Heart left ventricle (tissue), 16 donors: ENCODE data around the gene CLK2. TPM values are rescaled to one million over a fixed set of nuclear protein-coding genes. Genes with fewer than 3 reads are reported as not detected.
A peak's percentile ranks its signal among the peaks of the same experiment; 100 is the strongest.

ENCODE experiments used
- ATAC-seq, 4 donors: fragments of 200-7000 bp; cut with Tn5 transposase; one replicate each; pipeline ENCODE4 v1.9.1; 2020 to 2022; ENCODE audit warnings: moderate library complexity in 4 of 4, mild to moderate bottlenecking in 3 of 4, moderate number of reproducible peaks in 1 of 4
- DNase-seq, 5 donors: peaks; one replicate each; pipeline ENCODE4 v3.0.0-alpha.2; 2020
- H3K27ac ChIP-seq, 12 donors: fragments of 200-600 bp; sonication (generic) in 4 of 12; one replicate each; pipeline versions ENCODE4 v1.5.0 to v1.8.0; 2016 to 2022; ENCODE audit warnings: mild to moderate bottlenecking in 2 of 12
- H3K27me3 ChIP-seq, 9 donors: fragments of 200-600 bp; sonication (generic) in 2 of 9; one replicate each; pipeline versions ENCODE4 v1.5.1 to v1.8.0; 2016 to 2022; ENCODE audit warnings: mild to moderate bottlenecking in 3 of 9
- H3K36me3 ChIP-seq, 9 donors: fragments of 200-600 bp; sonication (generic) in 2 of 9; one replicate each; pipeline versions ENCODE4 v1.5.0 to v1.8.0; 2018 to 2022; ENCODE audit warnings: mild to moderate bottlenecking in 2 of 9
- H3K4me1 ChIP-seq, 12 donors: fragments of 200-600 bp; sonication (generic) in 4 of 12; one replicate each; pipeline versions ENCODE4 v1.5.0 to v1.8.0; 2016 to 2022; ENCODE audit warnings: mild to moderate bottlenecking in 3 of 12
- H3K4me3 ChIP-seq, 12 donors: fragments of 200-600 bp; sonication (generic) in 4 of 12; one replicate each; pipeline versions ENCODE4 v1.5.0 to v1.8.0; 2017 to 2022; ENCODE audit warnings: mild to moderate bottlenecking in 9 of 12, moderate library complexity in 4 of 12
- H3K9me3 ChIP-seq, 12 donors: fragments of 200-600 bp; sonication (generic) in 4 of 12; one replicate each; pipeline versions ENCODE4 v1.5.0 to v1.8.0; 2016 to 2022; ENCODE audit warnings: mild to moderate bottlenecking in 1 of 12
- CTCF ChIP-seq, 12 donors: fragments of 200-600 bp; sonication (generic) in 4 of 12; IDR thresholded peaks; one replicate each; pipeline versions ENCODE4 v1.5.0 to v1.8.0; 2018 to 2022; ENCODE audit warnings: antibody characterized with exemption in 12 of 12, mild to moderate bottlenecking in 5 of 12
- POLR2A ChIP-seq, 2 donors: fragments of 450-650 bp; IDR thresholded peaks; one replicate each; pipeline ENCODE4 v1.6.1; 2017; ENCODE audit warnings: antibody characterized with exemption in 2 of 2, mild to moderate bottlenecking in 2 of 2, moderate library complexity in 2 of 2
- WGBS, 4 donors: extraction: QIAGEN DNeasy Blood & Tissue Kit in 2 of 4; methylation state at CpG; one replicate each; pipeline versions ENCODE4 v1.1.5 to v1.1.7; 2013 to 2018; 5-methylcytosine and 5-hydroxymethylcytosine counted together
- intact Hi-C, 10 donors: fragments of 100-400 bp; cut with DNase I; formaldehyde crosslinking; loops; one replicate each; pipeline versions ENCODE4 v1.11.1 to v1.14.2; 2022
- polyA plus RNA-seq, 2 donors: library from polyadenylated mRNA; stranded (reverse); fragments of 200-250 nt; gene quantifications; one replicate each; pipeline ENCODE4 v1.2.3, GENCODE V29; 2013
- total RNA-seq, 9 donors: library from RNA; depleted of rRNA in 2 of 9; stranded (reverse); fragments of >200 nt in 2 of 9; fragmentation: NEBNext Ultra II Directional in 3 of 9; extraction: Animal tissue kit (Norgen Biotek cat#: 25700) in 3 of 9; gene quantifications; one replicate each; pipeline versions ENCODE4 v1.1.0 to v1.2.4, GENCODE V29; 2016 to 2023
- donor health status: ischemic (EF 13 %, LVEDD 7.1; RV severe dilation, severe dysfunction).
- donor health status: healthy with polysubstance abuse.
- donor health status: DM: no; HTN: yes; CAD: no.
- donor health status: DM: no; HTN: no; CAD: no.
- donor health status: ischemic (EF 25% LVEDD 6.9; RV normal size, moderate dysfunction).
- donor health status: ischemic (EF 25% LVEDD 5.7; RV mildly dilated, moderate dysfunction).
- donor health status: healthy.
- donor health status: DM: yes; HTN: yes; CAD: no.
- donor health status: ischemic (EF 35%, LVEDD 5.7; RV mildly dilated, moderate dysfunction).
- donor health status: nonischemic (EF 11% LVEDD 7.7; RV severe dilation, severe dysfunction).
- donor health status: DM: yes; HTN: yes; CAD: no.
- donor health status: PGD.
- donor health status: ischemic (EF 29% LVEDD 5.4; RV normal size, mild dysfunction).
- donor health status: nonischemic (EF 23%, LVEDD 6.1; RV moderate dilation, normal function).

CLK2 gene
- total and polyA plus RNA-seq, 11 donors = 9.6 to 26.1 (median 17.2) TPM

- Histone ChIP-seq H3K36me3 (peaks cover 0 to 72% (median 48%) of the 10 kb centered on the region in 9 donors), H3K27me3 (no peaks in the 10 kb centered on the region), H3K4me3 (no peak overlapping the region), H3K4me1 (peaks cover 0 to 28% (median 16%) of the 10 kb centered on the region in 12 donors), H3K9me3 (no peaks in the 10 kb centered on the region), H3K27ac (no peak overlapping the region)
- 98% methylated on average over 3 of the region's 3 CpGs for WGBS, 4 donors
- intact Hi-C loops = no loop called here
- no peak for ATAC-seq
- no peak for TF ChIP-seq POLR2A (IDR thresholded peaks at IDR 0.05)
- TF ChIP-seq CTCF (IDR thresholded peaks at IDR 0.05) = no peak
- DNase-seq = no peak
Observed at GRCh38 chr1:155316922-155317321, 43.6 kb upstream of the CLK2 start.

- no peak for ATAC-seq
- no peak for DNase-seq
- Histone ChIP-seq H3K36me3 (peaks cover 0 to 73% (median 47%) of the 10 kb centered on the region in 9 donors), H3K9me3 (no peaks in the 10 kb centered on the region), H3K27ac (no peak overlapping the region), H3K4me3 (no peak overlapping the region), H3K4me1 (peaks cover 4 to 26% (median 15%) of the 10 kb centered on the region in 12 donors), H3K27me3 (no peaks in the 10 kb centered on the region)
- 54 to 70% (median 63%) methylated on average over 8 of the region's 8 CpGs for WGBS, 4 donors
- intact Hi-C loops = no loop called here
- TF ChIP-seq POLR2A (IDR thresholded peaks at IDR 0.05) (no peak), CTCF (IDR thresholded peaks at IDR 0.05) (no peak)
Observed at GRCh38 chr1:155313261-155313660, 40.0 kb upstream of the CLK2 start.

DNA sequence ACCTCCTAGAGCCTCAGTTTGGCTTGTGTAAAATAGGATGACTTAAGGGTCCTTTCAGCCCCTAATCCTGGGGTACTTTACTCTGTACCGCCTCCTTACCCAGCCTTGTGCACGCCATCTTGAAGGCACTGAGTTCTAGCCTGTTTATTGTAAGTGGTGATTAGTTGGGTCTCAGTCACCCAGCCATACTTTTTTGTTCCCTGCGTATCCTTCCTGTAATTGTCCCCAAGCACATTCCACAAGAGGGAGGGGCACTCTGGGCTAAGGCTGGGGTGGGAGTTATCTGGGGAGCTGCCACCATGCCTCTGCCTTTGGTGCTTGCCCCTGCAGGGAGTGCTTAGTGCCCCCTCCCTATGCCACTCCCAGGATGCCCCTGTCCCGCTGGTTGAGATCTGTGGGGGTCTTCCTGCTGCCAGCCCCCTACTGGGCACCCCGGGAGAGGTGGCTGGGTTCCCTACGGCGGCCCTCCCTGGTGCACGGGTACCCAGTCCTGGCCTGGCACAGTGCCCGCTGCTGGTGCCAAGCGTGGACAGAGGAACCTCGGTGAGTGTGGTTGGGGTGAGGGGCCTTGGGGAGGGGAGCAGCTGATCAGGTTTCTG is 36.2 kb upstream of the CLK2 start:
- intact Hi-C loops = loop anchor here in 4 of 10 donors (2.0 to 5.0 kb wide), 4 partner anchors 13 to 57 kb away; partner anchors contain the start of genes ENTREP3 (in 1 of the 4) and SCAMP3 (in 1 of the 4)
- no peaks in the 10 kb centered on the region for H3K9me3 ChIP-seq
- peaks cover 0 to 40% (median 25%) of the 10 kb centered on the region in 9 donors for H3K36me3 ChIP-seq
- ATAC-seq (peak in 3 of 4 donors; percentile 4 to 29 (median 7)), DNase-seq (peak; percentile 40 to 68 (median 52))
- peak overlapping the region; percentile 66 to 96 (median 80) for H3K4me3 ChIP-seq
- no peaks in the 10 kb centered on the region for H3K27me3 ChIP-seq
- peaks cover 4 to 34% (median 18%) of the 10 kb centered on the region in 12 donors for H3K4me1 ChIP-seq
- WGBS, 4 donors = 10 to 16% (median 11%) methylated on average over 7 to 11 of the region's 11 CpGs
- peak overlapping the region; percentile 80 to 95 (median 90) for H3K27ac ChIP-seq
- peak in 1 of 2 donors; percentile 9 for TF ChIP-seq POLR2A (IDR thresholded peaks at IDR 0.05)
- TF ChIP-seq CTCF (IDR thresholded peaks at IDR 0.05) = no peak
